GM10248 (cell line): ENCODE measurements around the gene FER.

Experiments used
- CTCF ChIA-PET: fragments of 300-600 bp; sonication (Branson Sonifier 250); formaldehyde crosslinking; extraction: SDS; loops from one replicate; lab custom pipeline; 2021; ENCODE audit warnings: antibody characterized with exemption; lab: Yijun Ruan, JAX
- POLR2A ChIA-PET: fragments of 350-650 bp; sonication (Branson Sonifier 250); formaldehyde crosslinking; extraction: SDS; loops from one replicate; lab custom pipeline; 2020; ENCODE audit warnings: antibody characterized with exemption; lab: Yijun Ruan, JAX
- DNase-seq: peaks from one replicate; pipeline ENCODE4 v3.0.0; 2012; ENCODE audit errors: extremely low spot score
- TF ChIP-seq, protein P1 (sequence below): IDR thresholded peaks from 2 replicates; pipeline ENCODE4 v1.5.1; 2012; ENCODE audit warnings: mild to moderate bottlenecking, low read depth; ENCODE audit errors: extremely low read depth, missing control alignments, control extremely low read depth

FER gene

DNA sequence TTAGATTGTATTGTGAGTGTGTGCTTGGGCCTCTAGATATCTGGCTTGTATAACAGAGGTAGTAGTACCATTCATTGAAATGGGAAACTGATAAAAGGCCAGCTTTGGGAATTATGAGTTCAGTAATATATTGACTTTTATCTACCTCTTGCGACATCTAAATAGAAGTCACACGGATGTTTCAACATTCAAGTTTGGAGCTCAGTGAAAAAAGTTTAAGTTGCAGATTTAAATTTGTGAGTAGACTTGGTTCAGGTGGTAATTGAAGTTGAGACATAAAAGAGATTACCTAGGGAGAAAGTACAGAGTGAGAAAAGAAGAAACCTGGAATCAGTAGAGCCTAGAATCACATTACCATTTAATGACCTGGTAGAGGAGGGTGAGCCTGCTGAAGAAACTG, 189.5 kb downstream of the FER start:
- DNase-seq: no peak
- ChIA-PET POLR2A (no interaction called here), CTCF (no interaction called here)
- TF ChIP-seq, protein P1, sequence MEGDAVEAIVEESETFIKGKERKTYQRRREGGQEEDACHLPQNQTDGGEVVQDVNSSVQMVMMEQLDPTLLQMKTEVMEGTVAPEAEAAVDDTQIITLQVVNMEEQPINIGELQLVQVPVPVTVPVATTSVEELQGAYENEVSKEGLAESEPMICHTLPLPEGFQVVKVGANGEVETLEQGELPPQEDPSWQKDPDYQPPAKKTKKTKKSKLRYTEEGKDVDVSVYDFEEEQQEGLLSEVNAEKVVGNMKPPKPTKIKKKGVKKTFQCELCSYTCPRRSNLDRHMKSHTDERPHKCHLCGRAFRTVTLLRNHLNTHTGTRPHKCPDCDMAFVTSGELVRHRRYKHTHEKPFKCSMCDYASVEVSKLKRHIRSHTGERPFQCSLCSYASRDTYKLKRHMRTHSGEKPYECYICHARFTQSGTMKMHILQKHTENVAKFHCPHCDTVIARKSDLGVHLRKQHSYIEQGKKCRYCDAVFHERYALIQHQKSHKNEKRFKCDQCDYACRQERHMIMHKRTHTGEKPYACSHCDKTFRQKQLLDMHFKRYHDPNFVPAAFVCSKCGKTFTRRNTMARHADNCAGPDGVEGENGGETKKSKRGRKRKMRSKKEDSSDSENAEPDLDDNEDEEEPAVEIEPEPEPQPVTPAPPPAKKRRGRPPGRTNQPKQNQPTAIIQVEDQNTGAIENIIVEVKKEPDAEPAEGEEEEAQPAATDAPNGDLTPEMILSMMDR: no peak

DNA sequence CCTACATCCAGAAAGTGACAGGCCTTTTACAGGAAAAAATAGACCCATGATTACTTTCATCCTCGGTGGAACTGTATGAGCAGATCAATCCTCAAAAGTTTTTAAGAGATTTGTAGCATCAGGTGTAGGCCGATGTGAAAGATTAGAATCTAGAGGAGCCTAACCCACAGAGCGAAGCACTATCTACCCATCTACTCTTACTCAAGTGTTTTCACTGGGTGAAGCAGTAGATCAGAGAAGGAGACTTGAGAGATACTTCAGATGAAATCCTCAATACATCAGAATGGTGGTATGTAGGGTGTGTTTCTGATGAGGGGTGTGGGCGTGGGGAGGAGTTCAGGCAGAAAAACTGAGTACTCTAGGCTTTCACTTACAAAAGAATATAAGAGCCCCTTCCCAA, 192.8 kb downstream of the FER start:
- POLR2A ChIA-PET: no interaction called here
- CTCF ChIA-PET: interaction anchor here (1.1 to 1.3 kb wide), 3 partner anchors 11 to 21 kb away, joined by 3 read pairs; no protein-coding TSS in a partner anchor
- DNase-seq: no peak
- TF ChIP-seq, protein P1: no peak

DNA sequence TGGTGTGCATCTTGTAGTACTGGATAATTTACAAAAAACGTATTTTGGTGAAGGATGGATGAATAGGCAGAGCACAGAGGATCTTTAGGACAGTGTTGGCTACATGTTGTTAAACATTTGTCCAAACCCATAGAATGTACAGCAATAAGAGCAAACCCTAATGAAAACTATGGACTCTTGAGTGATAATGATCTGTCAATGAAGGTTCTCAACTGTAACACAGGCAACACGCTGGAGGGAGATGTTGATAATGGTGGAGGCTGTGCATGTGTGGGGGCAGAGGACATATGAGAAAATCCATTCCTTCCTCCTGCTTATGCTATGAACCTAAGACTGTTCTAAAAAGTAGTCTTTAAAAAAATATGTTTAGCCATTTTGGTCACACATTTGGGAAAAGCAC, 194.0 kb downstream of the FER start:
- DNase-seq: no peak
- ChIA-PET POLR2A (no interaction called here), CTCF (interaction anchor here (1.1 kb wide), 1 partner anchor 10 kb away, joined by 3 read pairs; no protein-coding TSS in a partner anchor)
- TF ChIP-seq, protein P1: no peak

DNA sequence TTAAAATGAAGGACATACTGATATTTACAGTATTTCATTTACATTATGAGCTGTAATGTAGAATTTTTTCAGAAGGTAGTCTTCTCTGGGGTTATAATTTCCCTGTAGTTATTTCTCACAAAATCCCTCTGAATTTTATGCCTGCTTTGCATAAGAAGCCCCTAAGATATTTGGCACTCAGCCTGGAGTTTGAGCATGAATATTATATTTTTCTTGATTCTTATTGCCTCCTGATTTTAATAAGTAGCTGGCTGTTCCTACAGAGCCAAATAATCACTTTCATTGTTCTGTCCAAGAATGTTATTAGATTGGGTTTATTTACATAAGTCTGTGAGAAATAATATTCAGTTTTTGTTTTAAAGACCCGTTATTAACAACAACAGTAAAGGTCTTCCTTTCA, 195.0 kb downstream of the FER start:
- DNase-seq: no peak
- POLR2A ChIA-PET: no interaction called here
- CTCF ChIA-PET: no interaction called here
- TF ChIP-seq, protein P1: no peak

DNA sequence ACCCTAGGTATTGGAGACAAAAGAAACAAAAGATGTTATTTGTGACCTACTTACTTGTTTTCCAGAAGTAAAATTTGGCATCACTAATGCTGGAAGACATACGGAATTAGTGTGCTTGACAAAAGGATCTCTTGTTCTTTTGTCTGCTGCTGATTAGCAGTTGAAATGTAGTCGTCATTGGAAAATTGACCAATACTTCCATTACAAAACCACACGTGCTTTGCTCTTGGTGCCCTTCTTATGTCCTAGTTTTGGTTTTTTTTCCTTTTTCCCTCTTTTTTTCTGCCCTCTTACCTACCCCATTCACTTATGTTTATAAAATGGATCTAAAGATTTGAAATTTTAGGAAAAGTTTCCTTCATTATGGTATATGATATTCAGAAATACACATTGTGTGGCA, 197.4 kb downstream of the FER start:
- TF ChIP-seq, protein P1: no peak
- no peak for DNase-seq
- ChIA-PET CTCF (no interaction called here), POLR2A (no interaction called here)

DNA sequence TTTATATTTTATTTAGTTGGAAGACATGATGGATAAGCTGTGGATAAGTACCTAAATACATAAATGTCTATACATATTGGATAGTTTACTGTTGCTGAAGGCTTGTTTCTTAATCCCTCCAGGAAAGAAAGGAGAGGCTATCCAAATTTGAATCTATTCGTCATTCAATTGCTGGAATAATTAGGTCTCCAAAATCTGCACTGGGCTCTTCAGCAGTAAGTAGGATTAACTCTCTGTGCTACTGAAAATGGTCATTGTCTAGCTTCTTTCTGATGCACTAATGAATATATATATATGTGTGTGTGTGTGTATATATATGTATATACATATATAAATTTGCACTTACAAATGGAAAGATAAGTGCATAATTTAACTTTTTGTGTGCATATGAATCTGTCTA, 198.3 kb downstream of the FER start:
- no peak for DNase-seq
- ChIA-PET POLR2A (no interaction called here), CTCF (no interaction called here)
- TF ChIP-seq, protein P1: no peak

DNA sequence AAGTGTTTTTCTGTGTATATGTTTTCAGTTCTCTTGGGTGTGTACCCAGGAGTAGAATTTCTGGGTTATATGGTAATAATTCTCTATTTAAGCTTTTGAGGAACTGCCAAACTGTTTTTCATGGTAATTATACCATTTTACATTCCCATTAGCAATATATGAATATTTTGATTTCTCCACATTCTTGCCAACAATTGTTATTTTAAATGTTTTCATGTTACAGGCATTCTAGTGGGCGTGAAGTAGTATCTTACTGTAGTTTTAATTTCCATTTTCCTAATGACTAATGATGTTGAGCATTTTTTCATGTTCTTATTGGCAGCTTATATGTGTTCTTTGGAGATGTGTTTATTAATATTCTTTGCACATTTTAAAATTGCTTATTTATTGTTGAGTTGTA, 199.5 kb downstream of the FER start:
- TF ChIP-seq, protein P1: no peak
- CTCF ChIA-PET: no interaction called here
- DNase-seq: no peak
- POLR2A ChIA-PET: no interaction called here
